NCI-H2227 (cell line): Measurements from ENCODE around the gene DPEP3.
"Not testable (repeated sequence)": the region's sequence is repeated elsewhere in the genome, so short reads cannot be mapped to it uniquely, and the experiment has no call there.

Experiments used
- DNase-seq: peaks from one replicate; lab custom pipeline; 2025; ENCODE audit not compliant: unreplicated experiment; lab: John Stamatoyannopoulos, UW

The DPEP3 gene

DNA sequence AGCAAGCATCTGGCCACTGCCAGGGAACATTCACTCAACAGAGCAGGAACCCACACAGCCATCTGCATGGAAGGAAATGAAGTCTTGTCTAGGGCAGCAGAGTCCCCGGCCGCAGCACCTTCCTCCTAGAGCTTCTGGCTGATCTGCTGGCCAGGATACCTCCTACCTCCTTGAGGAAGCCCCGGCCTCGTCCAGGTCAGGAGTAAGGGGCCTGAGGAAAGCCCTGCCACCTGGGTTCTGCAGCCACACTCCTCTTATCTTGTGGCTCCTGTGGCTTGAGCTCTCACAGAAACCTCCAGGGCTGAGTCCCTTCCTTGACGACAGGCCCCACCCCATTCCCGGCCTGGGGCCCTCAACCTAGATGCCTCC lies 13.7 kb upstream of the DPEP3 start:
- not testable (repeated sequence) for DNase-seq

GRCh38 chr16:67993207-67994039 lies 13.1 kb upstream of the DPEP3 start:
- peak; percentile 11 for DNase-seq

DNA sequence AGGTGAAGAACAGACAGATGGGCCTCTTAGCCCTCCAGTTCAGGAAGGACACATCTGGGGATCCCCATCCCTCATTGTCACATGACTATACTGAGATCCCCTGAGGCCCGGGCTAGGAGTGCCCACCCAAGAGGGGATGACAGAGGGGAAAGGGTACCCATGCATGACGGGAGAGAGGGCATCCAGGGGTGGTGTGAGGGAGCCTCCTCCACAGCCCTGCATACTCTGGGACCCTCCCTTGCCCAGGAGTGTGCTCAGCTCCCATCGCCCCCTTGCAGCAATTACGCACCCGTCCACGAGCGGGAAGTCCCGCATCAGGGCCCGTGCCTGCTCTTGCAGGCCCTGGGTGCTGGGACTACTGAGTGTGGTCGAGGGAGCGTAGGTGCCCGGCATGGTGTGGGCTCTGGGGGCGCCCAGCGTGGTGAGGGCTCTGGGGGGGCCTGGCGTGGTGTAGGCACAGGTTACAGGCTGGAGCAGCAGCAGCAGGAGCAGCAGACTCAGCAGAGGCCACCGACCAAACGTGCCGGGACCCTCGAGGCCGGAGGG lies 12.4 kb upstream of the DPEP3 start:
- DNase-seq: no peak

- no peak for DNase-seq
These were observed 9.7 kb upstream of the DPEP3 start for GRCh38 chr16:67990018-67990386.

- no peak for DNase-seq
These were observed 9.2 kb upstream of the DPEP3 start for GRCh38 chr16:67989322-67990017.

- DNase-seq: no peak
These were observed 8.4 kb upstream of the DPEP3 start for GRCh38 chr16:67988675-67989074.

DNA sequence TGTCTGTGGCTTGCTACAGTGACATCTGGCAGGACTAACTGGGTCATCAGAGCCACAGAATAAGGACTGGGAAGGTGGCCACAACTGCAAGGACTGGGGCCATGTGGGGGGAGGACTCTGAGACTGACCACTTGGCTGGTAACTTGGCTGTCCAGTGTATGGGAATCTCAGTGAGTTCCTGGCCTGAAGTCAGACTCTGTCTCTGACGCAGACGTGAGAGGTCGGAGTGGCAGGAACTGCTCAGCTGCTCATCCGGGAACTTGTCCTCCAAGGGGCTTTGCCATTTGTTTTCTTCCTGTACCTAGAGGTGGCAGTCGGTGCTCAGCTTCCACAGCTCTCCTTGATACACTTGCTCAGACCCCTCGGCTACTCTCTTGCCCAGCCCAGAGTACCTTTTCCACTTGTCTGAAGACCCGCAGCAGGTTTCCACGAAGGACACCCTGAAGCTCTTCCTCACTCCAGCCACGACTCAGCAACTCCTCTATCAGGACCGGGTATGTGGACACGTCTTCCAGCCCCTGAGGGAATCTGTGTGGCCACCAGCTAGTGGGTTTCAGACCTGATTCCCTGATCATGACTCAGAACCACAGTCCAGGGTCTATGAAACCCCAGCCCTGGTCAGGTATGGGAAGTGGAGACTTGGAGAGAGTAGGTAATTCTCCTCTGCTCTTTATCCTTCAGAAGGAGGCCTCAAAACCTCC lies 7.3 kb upstream of the DPEP3 start:
- DNase-seq: no peak

- DNase-seq: no peak
These were observed 6.7 kb upstream of the DPEP3 start for GRCh38 chr16:67986949-67987348.

GRCh38 chr16:67982011-67982696 lies 1.9 kb upstream of the DPEP3 start:
- no peak for DNase-seq

- DNase-seq: no peak
These were observed 2.7 kb downstream of the DPEP3 start for GRCh38 chr16:67977469-67978227.

GRCh38 chr16:67977005-67977404 lies 3.3 kb downstream of the DPEP3 start:
- DNase-seq: no peak

DNA sequence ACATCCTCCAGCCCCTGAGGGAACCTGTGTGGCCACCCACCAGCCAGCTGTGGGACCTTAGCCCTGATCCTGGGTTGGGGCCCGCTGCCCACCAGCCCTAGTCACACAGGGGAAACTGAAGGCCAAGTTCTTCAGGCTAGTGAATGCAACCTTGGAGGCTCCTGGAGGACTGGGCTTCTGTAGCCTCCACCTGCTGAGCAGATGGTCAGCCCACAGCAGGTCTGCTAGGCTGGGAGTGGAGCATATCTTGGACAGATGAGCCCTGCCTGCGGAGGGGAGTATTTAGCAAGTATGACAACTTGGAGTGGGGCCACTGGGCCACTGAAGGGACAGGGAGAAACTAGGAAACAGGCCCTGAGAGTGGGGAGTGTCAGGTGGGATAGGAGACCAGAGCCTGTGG lies 4.1 kb downstream of the DPEP3 start:
- no peak for DNase-seq

- DNase-seq: no peak
These were observed 4.8 kb downstream of the DPEP3 start for GRCh38 chr16:67975321-67976105.

- DNase-seq: not testable (repeated sequence)
These were observed 8.0 kb downstream of the DPEP3 start for GRCh38 chr16:67972285-67972684.

DNA sequence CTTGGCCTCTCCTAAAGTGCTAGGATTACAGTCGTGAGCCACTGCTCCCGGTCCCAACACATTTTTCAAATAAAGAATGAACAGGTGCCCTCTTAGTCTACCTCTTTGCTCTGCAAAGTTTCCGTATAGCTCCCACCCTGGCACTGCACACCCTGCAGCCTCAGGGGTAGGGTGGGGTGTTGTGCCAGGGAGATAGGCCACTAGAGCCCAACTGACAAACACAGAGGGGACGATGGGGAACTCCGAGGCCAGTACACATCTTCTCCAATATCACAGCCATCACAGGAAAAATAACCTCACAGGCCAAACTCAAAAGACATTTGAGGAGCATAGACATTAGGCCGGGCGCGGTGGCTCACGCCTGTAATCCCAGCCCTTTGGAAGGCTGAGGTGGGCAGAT lies 9.2 kb downstream of the DPEP3 start:
- no peak for DNase-seq

GRCh38 chr16:67969254-67970039 lies 10.9 kb downstream of the DPEP3 start:
- DNase-seq: no peak

DNA sequence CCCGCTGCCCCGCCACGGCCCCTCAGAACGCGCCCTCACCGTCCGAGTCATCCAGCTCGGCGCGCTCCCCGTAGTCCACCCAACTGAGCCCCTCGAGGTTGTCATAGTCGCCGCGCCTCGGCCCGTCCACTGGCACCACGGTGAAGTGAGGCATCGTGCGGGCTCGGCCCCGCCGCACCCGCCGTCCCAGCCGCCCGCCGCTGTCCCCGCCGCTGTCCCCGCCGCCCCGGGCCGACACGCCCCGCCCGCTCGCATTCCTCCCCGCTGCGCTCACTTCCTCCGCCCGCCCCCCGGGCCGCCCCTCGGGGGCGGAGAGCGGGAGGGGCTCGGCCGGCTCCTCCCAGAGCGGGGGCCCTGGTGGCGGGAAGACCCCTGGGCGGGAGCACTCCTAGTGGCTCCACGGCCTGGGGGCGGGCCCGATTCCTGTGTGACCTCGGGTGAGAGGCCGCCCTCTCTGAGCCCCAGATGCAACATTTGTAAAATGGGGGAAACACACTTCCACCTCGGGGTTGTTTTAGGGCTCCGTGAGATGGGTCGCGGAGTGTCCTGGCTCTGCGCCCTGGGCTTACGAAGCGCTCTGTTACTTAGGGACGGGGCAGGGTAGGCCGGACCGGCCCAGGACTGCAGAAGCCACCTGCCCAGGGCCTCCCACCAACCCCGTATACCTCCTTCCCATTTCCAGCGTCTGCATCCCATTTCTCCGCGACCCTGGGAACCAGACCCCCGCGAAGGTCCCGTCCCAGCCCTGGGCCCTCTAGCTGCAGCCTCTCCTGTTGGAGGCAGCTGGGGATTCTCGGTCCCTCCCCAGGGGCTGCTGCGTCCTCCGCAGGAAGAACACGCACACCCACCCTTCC lies 11.7 kb downstream of the DPEP3 start, which contains the start of gene SLC12A4:
TSS of gene SLC12A4 (minus strand) at position 238 of the 854 bp plus-strand sequence. CDS start at position 154, 84 bp downstream.
- DNase-seq: peak; percentile 82

- peak; percentile 20 for DNase-seq
These were observed 12.3 kb downstream of the DPEP3 start for GRCh38 chr16:67967958-67968399.
